ENCODE measurements around the gene INTS4. TPM values are rescaled to one million over a fixed set of nuclear protein-coding genes. Genes with fewer than 3 reads are reported as not detected.

The INTS4 gene
- total and polyA plus RNA-seq, 2 of the 4 experiments (the other 2 are of a cell fraction), result 24.0 to 52.5 TPM

DNA sequence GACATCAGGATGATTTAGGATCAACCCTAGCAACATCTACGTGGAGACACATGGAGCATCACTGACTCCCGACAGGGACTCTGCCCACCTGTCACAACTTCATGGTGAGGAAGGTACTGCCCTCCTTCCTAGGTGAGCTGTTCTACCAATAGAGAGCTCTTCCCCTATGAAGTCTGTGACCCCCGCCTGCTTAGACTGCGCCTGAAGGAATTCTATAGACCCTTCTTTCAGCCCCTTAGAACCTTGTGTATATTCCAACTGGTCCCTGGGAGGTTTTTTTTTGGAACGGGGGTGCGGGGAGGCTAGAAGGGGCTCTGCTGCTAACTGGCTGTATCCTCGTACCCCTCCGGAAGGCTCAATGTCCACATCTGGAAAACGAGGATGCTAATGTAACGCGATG lies 566 bp downstream of the INTS4 start:
- ATAC-seq (ENCODE audit: low read depth), result no peak
- no peak for TF ChIP-seq MAFK (IDR thresholded peaks at IDR 0.05; ENCODE audit: low read depth, low read length)
- TF ChIP-seq RAD21 (IDR thresholded peaks at IDR 0.05; ENCODE audit: low read length), result no peak
- TF ChIP-seq FOS (IDR thresholded peaks at IDR 0.05; ENCODE audit: low read depth, low read length), result no peak
- TF ChIP-seq BHLHE40 (IDR thresholded peaks at IDR 0.05; ENCODE audit: low read depth, low read length), result no peak
- TF ChIP-seq, protein P1, sequence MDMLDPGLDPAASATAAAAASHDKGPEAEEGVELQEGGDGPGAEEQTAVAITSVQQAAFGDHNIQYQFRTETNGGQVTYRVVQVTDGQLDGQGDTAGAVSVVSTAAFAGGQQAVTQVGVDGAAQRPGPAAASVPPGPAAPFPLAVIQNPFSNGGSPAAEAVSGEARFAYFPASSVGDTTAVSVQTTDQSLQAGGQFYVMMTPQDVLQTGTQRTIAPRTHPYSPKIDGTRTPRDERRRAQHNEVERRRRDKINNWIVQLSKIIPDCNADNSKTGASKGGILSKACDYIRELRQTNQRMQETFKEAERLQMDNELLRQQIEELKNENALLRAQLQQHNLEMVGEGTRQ (IDR thresholded peaks at IDR 0.05; ENCODE audit: low read depth, low read length), result no peak
- no peak for TF ChIP-seq MXI1 (IDR thresholded peaks at IDR 0.05; ENCODE audit: borderline replicate concordance, low read depth, low read length)
- no peak for TF ChIP-seq NFE2L2 (IDR thresholded peaks at IDR 0.05; ENCODE audit: low read depth, low read length)
- H3K18ac ChIP-seq (ENCODE audit: low read depth, low read length), result no peak overlapping the region
- peak overlapping the region; percentile 66 for H3K4me3 ChIP-seq (ENCODE audit: insufficient read depth, low read depth, low read length)
- WGBS, 2 experiments (ENCODE audit: extremely low coverage in 2 of 2, insufficient read length in 1 of 2), result 0% methylated on average over 3 of the region's 11 CpGs; no CpG with 5 or more reads in 1 of the 2 experiments
- CTCF ChIA-PET, result interaction anchor here (1.0 to 1.8 kb wide), 2 partner anchors 38 to 52 kb away, joined by 3 to 6 read pairs; no protein-coding TSS in a partner anchor
- no TSS peak for BruUV-seq (replicated peaks)
- POLR2A ChIA-PET (ENCODE audit: unreplicated experiment), result no interaction called here
- no peak overlapping the region for H2BK120ac ChIP-seq (ENCODE audit: low read depth, low read length)
- H4K91ac ChIP-seq (ENCODE audit: insufficient read depth, low read depth, low read length), result no peak overlapping the region
- no peaks in the 10 kb centered on the region for H3K27me3 ChIP-seq (ENCODE audit: control insufficient read depth, insufficient read depth, low read length)
- peaks cover 12% of the 10 kb centered on the region for H3K36me3 ChIP-seq (ENCODE audit: control insufficient read depth, insufficient read depth, low read length)
- no peak overlapping the region for H2BK15ac ChIP-seq (ENCODE audit: low read depth, low read length)
- H4K20me1 ChIP-seq (ENCODE audit: insufficient read depth, low read length), result no peaks in the 10 kb centered on the region
- H2AK9ac ChIP-seq (replicated peaks; ENCODE audit: low read depth, low read length, poor library complexity), result peak overlapping the region; percentile 65
- H2AFZ ChIP-seq (replicated peaks; ENCODE audit: low read length, poor library complexity), result peak overlapping the region; percentile 0
- peak overlapping the region; percentile 39; the same call in 1 of the 2 replicates for H3K4ac ChIP-seq (ENCODE audit: low read depth, low read length)
- no peak overlapping the region for H2BK20ac ChIP-seq (ENCODE audit: low read depth, low read length)
- peaks cover 26 to 30% of the 10 kb centered on the region in 2 experiments for H3K79me1 ChIP-seq (ENCODE audit: low read depth in 1 of 2, low read length in 2 of 2)
- H3K14ac ChIP-seq (replicated peaks; ENCODE audit: low read depth, low read length), result peak overlapping the region; percentile 96; the same call in 1 of the 2 replicates
- H2AK5ac ChIP-seq (ENCODE audit: low read depth, low read length), result no peak overlapping the region
- in situ Hi-C loops (cut with MboI; ENCODE audit: low sequenced_read_pairs) (loop anchor here (10.0 kb wide), 1 partner anchor 219 kb away; no protein-coding TSS in a partner anchor), dilution Hi-C loops (cut with HindIII; ENCODE audit: low sequenced_read_pairs, unreplicated experiment) (no loop called here), intact Hi-C loops (cut with micrococcal nuclease) (loop anchor here (1.0 kb wide), 1 partner anchor 173 kb away; the partner anchor contains the start of gene AAMDC)
- H3K9ac ChIP-seq (ENCODE audit: low read depth, low read length), result peak overlapping the region; percentile 92
- H3K23ac ChIP-seq (ENCODE audit: low read depth, low read length), result no peak overlapping the region; the same call in 1 of the 2 replicates
- H4K8ac ChIP-seq (ENCODE audit: low read depth in 2 of 2, low read length in 2 of 2), result peak overlapping the region; percentile 76 to 94; a peak in 2 of 4 replicates
- peaks cover 2% of the 10 kb centered on the region; the same call in 1 of the 2 replicates for H3K4me1 ChIP-seq (ENCODE audit: control insufficient read depth, insufficient read depth, low read length)
- H3K27ac ChIP-seq (ENCODE audit: insufficient read depth, low read length), result no peak overlapping the region
- H3K4me2 ChIP-seq (ENCODE audit: low read depth, low read length), result peak overlapping the region; percentile 95
- H2BK5ac ChIP-seq (ENCODE audit: low read depth, low read length, poor library complexity, severe bottlenecking), result no peak overlapping the region
- no peak for DNase-seq
- H4K5ac ChIP-seq (ENCODE audit: low read depth, low read length), result no peak overlapping the region
- H3K56ac ChIP-seq (ENCODE audit: extremely low read depth, insufficient read depth, low read length), result peak overlapping the region; percentile 94; the same call in 1 of the 2 replicates
- H3K9me3 ChIP-seq (ENCODE audit: control insufficient read depth, insufficient read depth, low read length), result no peaks in the 10 kb centered on the region
- peaks cover 4% of the 10 kb centered on the region for H3K9me1 ChIP-seq (ENCODE audit: insufficient read depth, low read length)

Data from IMR-90 (cell line).